Measurements from ENCODE around the gene TARS3.

GRCh38 chr15:101686718-101687117, 37.6 kb downstream of the TARS3 start:
- TF ChIP-seq CTCF (IDR thresholded peaks at IDR 0.05) (no peak), POLR2A (IDR thresholded peaks at IDR 0.05) (no peak)
